ENCODE data around the gene VCX2.
"Not testable (repeated sequence)": the region's sequence is repeated elsewhere in the genome, so short reads cannot be mapped to it uniquely, and the experiment has no call there.

Gene VCX2

DNA sequence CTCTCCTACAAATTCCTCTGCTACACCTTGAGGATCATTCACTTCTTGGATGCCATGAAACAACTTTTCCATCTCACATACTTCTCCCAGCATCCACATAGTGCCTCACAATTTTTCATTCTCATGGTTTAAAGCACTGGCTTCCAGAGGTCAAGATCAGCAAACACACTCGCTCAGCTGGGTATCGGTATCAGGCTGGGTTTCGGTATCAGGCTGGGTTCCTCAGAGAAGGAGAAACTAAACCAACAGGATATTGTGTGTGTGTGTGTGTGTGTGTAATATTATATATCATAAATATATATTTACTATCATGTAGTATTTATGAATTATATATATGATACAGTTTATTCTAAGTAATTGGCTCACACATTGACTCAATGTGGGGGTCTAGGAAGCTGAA, at the start of gene VCX2:
TSS of gene VCX2 (minus strand) at position 99 of the 400 bp plus-strand sequence. CDS start 624 bp downstream, outside the sequence.
- H3K27ac ChIP-seq, H3K4me3 ChIP-seq: not testable (repeated sequence)

DNA sequence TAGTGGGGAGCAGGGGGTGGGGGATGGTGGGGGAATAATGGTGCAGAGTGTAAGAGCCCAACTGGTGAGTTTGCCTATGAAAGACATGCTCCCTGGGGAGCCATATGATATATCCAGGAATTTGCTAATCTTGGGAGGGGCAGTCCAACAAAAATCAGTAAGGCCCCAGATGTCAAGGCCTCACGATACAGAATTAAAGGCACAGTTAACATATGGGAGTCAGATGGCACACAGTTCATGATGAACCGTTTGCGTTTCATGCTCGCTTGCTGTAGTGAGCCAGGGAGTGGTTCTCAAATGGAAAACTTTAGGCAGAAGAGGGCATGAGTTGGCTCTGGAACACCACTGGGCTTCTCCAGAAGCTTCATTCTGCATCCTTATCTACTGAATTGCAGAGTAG, 33.9 kb upstream of the VCX2 start:
- Histone ChIP-seq H3K4me3 (no peak overlapping the region), H3K27ac (no peak overlapping the region)

DNA sequence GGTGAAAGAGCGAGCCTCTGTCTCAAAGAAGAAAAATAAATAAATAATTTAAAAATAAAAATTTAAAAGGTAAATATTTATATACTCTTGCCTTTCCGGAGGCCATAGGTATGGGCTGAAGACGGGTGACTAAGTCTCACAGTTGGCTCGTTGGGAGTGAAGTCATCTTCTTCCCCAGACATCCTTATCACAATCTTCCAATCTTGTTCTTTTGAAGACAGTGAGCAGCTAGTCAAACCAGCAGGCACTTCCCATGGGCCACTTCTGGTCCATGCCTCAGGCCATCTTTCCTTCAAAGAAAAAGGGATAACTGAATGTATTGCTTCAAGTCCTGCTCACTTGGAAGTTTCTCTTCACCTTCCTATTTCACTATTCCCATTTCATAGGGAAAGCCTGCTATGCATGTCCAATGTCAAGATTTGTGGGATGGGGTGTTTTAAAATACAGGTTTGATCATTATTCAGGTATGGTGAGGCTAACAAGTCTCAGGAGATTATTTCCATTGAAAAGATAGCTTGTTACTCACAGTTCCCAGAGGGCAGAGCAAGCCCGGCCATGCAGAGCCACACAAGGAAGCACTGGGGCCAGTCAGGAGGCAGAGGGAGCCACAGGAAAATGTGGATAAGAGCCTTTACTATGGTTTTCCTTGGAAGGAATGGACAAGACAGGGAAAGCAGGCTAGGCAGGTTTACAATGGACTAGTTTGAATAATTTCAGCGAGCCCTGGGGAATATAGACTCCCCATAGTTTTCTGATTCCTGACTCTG, 33.3 kb upstream of the VCX2 start:
- Histone ChIP-seq H3K4me3 (no peak overlapping the region), H3K27ac (no peak overlapping the region)

DNA sequence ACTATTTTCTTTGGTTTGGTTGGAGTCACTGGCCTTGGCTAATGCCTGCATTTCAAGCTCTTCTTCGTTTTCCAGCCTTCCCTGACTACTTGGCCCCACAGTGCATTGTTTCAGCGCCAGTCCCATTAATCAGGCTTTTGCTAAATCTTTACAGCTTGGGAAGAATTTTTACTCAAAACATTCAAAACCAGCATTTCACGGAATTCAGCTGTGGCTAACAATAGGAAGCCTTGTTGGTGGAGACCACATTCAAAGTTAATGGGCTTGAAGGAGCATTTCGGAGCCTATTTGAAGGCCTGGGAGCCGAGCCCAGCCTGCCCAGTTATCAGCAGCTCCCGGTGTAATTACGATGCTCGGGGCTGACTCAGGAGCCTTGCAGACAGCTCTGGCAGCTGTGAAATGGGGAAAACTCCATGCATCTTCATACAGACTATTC, 30.8 kb upstream of the VCX2 start:
- H3K4me3 ChIP-seq = no peak overlapping the region

DNA sequence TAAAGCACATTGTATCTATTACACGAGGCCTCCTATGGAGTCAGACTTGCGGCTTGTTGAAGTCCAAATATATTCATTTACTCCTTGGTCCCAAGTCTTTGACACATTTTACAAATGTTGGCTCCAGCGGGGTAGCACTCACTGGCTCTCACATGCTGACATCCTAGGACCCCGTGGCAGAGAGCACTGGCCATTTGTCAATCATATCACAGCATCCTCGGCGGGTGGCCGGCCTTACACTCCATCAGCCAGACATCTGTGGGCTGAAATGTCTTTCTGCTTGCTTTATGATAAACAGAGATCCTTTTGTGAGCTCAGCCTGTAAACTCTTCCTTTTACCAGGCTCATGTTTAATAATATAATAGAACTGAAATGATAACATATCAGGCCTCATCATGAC, 25.7 kb upstream of the VCX2 start:
- no peak overlapping the region for H3K4me3 ChIP-seq
- no peak overlapping the region for H3K27ac ChIP-seq

More for the DNA sequence above, 30.8 kb upstream of the VCX2 start:
- H3K27ac ChIP-seq = no peak overlapping the region

DNA sequence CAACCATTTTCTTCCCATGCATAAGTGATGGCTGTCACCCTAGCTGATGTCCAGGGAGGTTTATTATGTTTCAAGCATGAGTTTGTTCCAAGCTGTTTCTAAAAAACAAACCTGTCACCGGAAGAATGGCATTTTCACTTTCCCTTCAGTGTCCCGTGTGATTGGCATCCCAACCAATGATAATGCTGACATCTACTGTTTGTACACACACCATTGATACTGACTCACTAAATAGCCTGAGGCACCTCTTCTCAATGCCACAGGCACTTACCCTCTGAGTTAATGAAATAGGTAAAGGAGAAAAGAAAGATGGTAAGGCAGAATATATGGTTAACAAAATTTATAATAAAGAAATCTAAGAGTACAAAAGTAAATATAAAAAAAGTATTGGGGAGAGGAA, 23.1 kb upstream of the VCX2 start:
- H3K27ac ChIP-seq = no peak overlapping the region
- no peak overlapping the region for H3K4me3 ChIP-seq

DNA sequence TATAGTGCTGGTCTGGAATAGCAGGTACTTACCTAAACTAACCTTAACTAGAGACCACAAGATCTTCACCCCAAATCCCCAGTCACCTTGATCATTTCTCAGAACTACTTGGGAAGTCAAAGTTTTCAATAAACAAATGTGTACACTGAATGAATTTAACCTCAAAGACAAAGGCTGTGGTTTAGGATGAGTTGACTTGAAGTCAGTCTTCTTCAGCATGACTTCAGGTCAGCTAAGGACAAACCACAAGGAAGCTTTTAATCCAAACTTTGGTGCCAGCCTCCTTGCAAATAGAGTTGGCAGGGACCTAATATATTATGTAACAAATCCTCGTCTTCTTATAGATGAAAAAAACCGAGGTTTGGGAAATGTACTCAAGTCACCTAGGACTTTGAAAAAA, 21.2 kb upstream of the VCX2 start:
- no peak overlapping the region for H3K4me3 ChIP-seq
- H3K27ac ChIP-seq = no peak overlapping the region

DNA sequence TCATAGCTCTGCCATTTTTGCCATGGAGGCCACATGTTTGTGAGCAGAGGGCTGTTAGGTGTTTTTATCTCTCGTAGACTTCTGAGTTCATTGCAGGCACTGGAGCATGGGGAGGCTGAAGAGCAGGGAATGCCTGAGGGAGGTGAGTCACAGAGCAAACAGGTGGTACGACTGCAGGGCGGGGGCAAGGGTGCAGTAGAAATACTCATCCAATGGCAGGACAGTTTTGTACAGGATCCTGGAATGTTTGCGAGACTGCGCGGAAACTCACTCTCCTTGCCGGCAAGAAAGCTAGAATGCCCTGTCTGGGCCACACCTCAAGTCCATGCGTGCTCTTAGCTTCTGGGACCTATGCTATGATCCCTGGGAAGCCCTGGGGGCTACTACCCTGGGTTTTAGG, 20.0 kb upstream of the VCX2 start:
- no peak overlapping the region for H3K27ac ChIP-seq
- H3K4me3 ChIP-seq = no peak overlapping the region

DNA sequence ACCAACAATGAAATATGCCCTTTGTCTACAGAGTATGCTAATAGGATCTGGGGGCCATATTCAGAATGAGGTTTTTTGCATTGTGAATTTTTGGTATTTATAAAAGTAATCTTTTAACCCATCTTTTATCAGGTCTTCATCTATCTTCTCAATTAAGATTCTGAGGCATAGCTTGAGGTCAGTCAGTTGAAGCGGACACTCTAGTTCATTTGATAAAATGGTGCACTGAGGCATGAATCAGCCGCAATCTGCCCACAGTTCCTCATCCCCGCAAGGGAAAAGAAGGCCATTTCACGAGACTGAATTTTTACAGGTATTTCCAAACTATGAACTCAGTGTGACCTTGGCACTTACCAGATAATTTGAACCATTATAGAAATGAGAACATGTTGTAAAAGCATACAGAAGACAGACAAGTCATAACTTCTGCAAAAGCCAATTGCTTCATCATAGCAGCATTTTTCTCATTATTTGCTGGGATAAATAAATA, 19.3 kb upstream of the VCX2 start:
- Histone ChIP-seq H3K4me3 (no peak overlapping the region), H3K27ac (no peak overlapping the region)

DNA sequence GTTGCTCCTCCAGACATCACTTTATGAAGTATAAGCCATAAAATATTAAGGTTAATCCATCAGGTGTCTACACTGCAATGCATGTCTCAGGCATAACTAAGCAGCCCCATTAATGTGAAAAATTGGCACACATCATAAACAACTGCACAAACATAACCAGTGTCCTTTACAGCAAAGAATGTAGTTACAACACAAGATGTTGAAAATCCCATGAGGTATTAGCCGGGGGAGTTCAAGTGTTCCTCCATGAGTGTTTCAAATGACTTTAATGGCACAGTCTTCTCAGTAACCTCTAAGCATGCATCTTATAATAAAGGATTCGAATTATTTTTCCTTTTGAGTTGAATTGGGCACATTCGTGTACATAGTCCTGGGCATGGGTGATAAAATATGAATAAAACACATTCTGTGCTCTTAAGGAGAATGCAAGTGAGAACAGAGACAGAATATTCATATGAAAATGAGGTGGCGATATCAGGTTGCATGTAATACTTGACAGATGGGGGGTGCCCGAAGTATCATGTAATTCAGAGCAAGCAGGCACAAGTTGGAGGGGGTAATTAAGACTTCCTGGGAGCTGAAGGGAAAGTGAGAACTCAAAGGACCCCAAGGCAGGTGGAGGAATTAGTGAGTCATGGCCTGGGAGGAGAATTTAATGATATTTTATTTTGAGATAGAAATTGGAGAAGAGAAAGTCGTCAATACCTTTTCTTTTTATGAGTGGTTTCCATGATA, 18.2 kb upstream of the VCX2 start:
- no peak overlapping the region for H3K4me3 ChIP-seq
- H3K27ac ChIP-seq = no peak overlapping the region

DNA sequence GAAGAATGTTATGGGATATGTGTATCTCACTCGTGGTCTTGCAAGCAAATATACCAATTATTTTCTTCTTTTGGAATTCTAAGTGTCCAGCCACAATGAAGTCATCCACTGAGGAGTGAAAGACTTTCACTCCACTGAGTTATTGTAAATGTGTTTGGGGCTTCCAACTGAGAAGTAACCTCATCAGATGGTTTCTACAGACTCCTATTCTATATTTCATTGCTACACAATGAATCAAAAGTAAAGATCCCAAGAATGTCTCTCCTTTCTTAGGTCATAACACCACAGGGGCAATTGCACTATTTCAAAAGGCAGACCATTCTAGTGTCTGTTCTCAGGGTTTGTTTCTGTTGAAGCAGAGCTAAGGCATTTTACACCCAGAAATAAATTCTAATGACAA, 12.3 kb upstream of the VCX2 start:
- Histone ChIP-seq H3K27ac (no peak overlapping the region), H3K4me3 (no peak overlapping the region)

DNA sequence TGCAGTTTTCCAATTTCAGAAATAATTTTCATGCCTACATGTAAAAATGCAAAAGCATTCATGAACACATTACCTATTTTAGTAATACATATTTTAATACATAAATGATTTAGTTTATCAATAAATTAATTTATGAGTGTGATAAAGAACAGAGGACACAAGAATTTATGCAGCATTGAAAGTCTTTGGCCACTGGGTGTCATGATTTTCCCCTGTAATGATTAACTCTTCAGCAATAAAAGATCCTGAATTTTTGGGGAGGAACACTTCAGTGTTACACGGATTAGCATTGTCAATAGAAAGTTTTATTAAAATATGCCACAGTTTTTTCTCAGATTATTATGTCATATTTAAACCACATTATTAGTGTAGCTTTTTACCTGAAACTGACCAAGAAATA, 8.6 kb upstream of the VCX2 start:
- Histone ChIP-seq H3K4me3 (no peak overlapping the region), H3K27ac (no peak overlapping the region)

DNA sequence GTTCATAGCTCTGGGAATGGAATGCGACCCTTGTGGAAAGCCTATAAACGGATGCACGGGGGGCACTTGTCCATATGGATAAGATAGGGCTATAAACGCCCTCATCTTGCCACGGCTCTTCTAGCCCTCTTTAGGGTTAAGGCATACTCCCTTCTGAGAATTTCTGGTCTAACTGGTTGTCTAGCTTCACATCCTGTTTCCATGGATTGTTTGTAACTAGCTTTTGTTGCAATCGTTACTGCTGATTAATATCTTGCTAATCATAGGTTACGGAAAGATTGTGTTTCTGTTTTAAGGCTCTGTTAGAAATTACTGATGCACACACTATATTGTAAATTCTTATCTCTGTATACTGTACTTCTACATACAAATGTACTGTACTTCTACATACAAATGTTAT, 17.1 kb downstream of the VCX2 start:
- not testable (repeated sequence) for H3K4me3 ChIP-seq, H3K27ac ChIP-seq

DNA sequence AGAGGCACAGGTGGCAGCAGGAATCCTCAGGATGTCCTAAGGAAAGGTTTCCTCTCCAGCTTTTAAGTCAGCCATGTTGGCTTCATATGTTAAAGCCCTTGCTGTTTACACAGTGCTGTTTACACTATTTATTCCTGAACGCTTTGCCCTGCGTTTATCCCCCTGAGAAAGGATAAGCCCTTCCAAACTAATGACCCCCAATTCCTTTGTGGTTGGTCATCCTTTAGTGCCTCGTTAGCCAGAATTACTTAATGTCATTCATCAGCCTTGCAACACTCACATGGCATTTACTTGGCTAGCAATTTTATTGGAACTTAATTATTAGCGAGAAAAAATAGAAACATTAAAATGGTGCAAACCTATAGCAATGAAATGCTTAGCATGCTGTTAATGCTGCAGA, 23.8 kb downstream of the VCX2 start:
- H3K4me3 ChIP-seq = no peak overlapping the region
- H3K27ac ChIP-seq = no peak overlapping the region

DNA sequence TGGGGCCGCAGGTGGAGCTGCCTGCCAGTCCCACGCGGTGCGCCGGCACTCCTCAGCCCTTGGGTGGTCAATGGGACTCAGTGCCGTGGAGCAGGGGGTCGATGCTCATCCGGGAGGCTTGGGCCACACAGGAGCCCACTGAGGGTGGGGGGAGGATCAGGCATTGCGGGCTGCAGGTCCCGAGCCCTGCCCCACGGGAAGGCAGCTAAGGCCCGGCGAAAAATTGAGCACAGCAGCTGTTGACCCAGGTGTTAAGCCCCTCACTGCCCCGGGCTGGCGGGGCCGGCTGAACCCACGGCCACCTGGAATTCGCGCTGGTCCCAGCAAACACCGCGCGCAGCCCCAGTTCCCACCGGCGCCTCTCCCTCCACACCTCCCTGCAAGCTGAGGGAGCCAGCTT, 26.1 kb downstream of the VCX2 start:
- no peak overlapping the region for H3K27ac ChIP-seq
- no peak overlapping the region for H3K4me3 ChIP-seq

DNA sequence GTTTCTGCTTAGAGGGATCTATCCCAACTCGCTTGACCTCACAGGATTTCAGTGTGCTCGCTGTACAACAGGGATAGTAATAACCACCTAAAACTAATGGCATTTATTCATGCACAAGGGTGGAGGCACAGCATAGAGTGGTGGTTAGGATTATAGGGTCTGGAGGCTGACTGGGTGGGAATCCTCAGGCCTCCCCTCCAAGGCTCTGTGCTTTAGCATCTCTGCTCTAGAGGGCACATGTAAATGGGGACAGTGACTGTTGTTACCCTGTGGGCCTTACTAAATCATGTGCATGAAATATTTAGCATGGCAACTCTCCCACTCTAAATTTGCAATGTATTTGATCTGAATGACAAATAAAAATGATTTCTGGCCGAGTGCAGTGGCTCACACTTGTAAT, 29.2 kb downstream of the VCX2 start:
- no peak overlapping the region for H3K4me3 ChIP-seq

DNA sequence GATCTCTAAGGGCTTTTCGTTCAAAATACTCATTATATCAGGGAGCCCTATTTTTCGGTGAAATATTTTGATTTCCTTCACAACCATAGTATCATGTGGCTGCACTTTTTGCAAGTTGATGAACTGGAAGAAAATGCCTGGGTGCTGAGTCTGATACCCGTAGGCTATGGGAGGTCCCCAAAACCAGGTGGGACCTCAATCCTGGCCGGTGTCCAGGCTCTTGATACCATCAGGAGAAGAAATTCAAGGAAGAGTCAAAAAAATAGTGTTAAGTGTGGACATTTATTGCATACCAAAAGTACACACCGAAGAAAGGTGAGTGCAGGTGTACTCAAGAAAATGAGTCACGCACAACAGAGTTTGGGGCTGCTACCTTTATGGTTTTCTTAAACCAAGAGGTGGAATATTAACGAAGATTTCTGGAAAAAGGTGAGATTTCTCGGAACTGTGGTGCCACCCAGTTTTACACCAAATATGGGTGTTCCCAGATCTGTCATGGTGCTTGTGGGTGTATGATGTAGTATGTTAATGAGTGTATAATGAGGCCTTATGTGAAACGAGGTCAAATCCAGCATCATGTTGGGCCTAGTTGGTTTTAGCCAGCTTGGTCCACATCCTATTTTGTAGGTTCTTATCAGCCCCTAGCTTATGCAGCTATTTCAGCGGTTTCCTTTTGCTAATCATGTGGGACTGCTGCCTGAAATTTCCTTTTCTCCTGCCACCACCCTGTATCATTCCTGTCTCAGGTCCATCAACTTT, 29.9 kb downstream of the VCX2 start:
- Histone ChIP-seq H3K27ac (no peak overlapping the region), H3K4me3 (no peak overlapping the region)

More for the DNA sequence above, 29.2 kb downstream of the VCX2 start:
- H3K27ac ChIP-seq = no peak overlapping the region

DNA sequence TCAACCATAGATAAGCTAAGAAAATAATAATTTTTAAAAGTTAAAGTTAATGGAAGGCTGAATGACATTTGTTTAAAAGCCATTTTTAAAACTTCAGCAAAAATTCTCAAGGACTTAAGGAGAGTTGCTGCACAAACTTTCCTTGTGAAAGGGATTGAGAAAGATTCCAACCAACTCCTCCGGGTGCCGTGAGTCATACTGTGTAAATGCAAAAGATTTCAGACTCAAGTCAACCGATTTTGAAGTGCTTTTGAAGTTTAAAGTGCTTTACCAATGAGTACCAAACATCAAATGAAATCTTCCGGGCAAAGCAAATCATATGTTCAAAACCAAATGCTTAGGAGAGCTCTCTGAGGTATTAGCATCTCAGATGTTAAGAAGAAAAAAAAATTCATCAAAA, 31.4 kb downstream of the VCX2 start:
- H3K27ac ChIP-seq = no peak overlapping the region

DNA sequence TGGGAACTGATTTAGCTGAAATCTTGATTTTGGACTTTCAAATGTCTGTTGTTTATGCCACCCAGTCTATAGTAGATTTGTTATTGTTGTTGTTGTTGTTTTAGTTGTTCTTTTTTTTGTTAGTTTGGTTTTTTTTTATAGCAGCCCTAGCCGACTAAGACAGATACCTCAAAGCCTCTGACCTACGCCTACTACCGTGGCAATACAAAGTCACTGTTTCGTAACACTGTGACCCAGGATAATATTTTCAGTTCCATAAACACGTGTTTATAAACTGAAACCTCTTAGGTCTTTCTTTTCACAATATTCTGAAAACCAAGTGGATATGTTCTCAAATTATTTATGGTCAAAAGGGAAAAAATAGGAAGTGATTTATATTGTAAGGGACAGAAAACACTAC, 32.8 kb downstream of the VCX2 start:
- Histone ChIP-seq H3K4me3 (no peak overlapping the region), H3K27ac (no peak overlapping the region)

More for the DNA sequence above, 31.4 kb downstream of the VCX2 start:
- H3K4me3 ChIP-seq = no peak overlapping the region

DNA sequence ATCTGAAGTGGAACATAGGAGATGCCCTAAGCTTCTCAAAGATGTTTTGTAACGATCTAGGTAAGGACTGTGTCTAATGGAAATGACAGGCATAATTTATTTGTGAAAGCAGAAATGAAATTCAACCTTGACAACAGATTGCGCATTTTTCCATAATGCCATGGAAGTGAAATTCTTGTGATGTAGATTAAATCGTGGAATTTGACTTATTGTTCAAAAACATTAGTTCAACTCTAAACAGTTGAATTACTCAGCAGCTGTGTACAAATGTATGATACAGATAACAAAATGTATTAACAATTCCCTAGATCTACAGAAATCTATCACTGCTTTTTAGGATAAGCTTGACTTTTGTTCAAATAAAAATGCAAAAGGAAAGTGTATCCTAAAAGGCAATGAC, 44.4 kb downstream of the VCX2 start:
- Histone ChIP-seq H3K27ac (no peak overlapping the region), H3K4me3 (no peak overlapping the region)

DNA sequence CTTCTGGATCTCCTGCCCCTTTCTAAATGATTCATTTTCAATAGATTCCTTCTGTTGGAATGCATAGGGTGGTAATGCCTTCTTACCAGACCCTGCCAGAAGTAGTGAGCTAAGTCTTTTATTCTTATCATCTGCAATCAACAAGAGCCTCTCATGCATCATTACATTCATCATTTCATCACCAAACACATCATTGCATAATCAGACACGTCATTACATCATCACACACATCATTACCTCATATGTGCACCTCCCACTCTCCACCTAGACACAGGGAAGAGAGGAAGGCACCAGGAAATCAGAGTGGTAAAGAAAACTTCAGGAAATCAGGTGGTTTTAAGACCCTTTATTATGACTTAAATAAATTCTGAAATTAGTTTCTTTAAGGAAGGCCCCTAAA, 45.0 kb downstream of the VCX2 start:
- no peak overlapping the region for H3K4me3 ChIP-seq
- H3K27ac ChIP-seq = no peak overlapping the region
